Fibroblast of mammary gland (primary cell): ENCODE data around the gene ETNK1.

ENCODE experiments used
- DNase-seq: peaks from one replicate; pipeline ENCODE4 v3.0.0-alpha.2; 2010; ENCODE audit warnings: low read depth
- H3K4me3 ChIP-seq: 2 replicates; pipeline ENCODE4 v1.5.1; 2011; ENCODE audit warnings: low read depth, mild to moderate bottlenecking, low read length, moderate library complexity; ENCODE audit not compliant: control insufficient read depth
- CTCF ChIP-seq: conservative IDR thresholded peaks from 2 replicates; pipeline ENCODE4 v1.5.1; 2011; ENCODE audit warnings: low read depth, low read length, inconsistent platforms; ENCODE audit not compliant: control insufficient read depth, insufficient read depth

Gene ETNK1

GRCh38 chr12:22617630-22618029, 7.3 kb upstream of the ETNK1 start:
- DNase-seq: no peak
- no peak overlapping the region for H3K4me3 ChIP-seq
- TF ChIP-seq CTCF: no peak

- DNase-seq: no peak
- TF ChIP-seq CTCF: no peak
- peak overlapping the region; percentile 54 for H3K4me3 ChIP-seq
Measured at GRCh38 chr12:22624548-22624869, 462 bp upstream of the ETNK1 start.

GRCh38 chr12:22625762-22626294, 857 bp downstream of the ETNK1 start:
- H3K4me3 ChIP-seq: peak overlapping the region; percentile 93
- peak; percentile 49 for DNase-seq
- no peak for TF ChIP-seq CTCF

- no peak for TF ChIP-seq CTCF
- peak overlapping the region; percentile 93 for H3K4me3 ChIP-seq
- peak; percentile 79 for DNase-seq
Measured at GRCh38 chr12:22626406-22626805, 1.4 kb downstream of the ETNK1 start.

GRCh38 chr12:22627371-22627770, 2.4 kb downstream of the ETNK1 start:
- peak overlapping the region; percentile 93 for H3K4me3 ChIP-seq
- no peak for DNase-seq
- TF ChIP-seq CTCF: no peak

- no peak for DNase-seq
- no peak overlapping the region for H3K4me3 ChIP-seq
- no peak for TF ChIP-seq CTCF
Measured at GRCh38 chr12:22628228-22628627, 3.3 kb downstream of the ETNK1 start.

- peak; percentile 46 for DNase-seq
Measured at GRCh38 chr12:22631863-22632463, 7.0 kb downstream of the ETNK1 start.

More at GRCh38 chr12:22631863-22632463, 7.0 kb downstream of the ETNK1 start:
- peak; percentile 69 for TF ChIP-seq CTCF
- no peak overlapping the region for H3K4me3 ChIP-seq
